NCI-H146 (cell line): Measurements from ENCODE around the gene ZBTB9.

Experiments used
- DNase-seq: peaks from one replicate; lab custom pipeline; 2025; lab: John Stamatoyannopoulos, UW

ZBTB9 gene, protein sequence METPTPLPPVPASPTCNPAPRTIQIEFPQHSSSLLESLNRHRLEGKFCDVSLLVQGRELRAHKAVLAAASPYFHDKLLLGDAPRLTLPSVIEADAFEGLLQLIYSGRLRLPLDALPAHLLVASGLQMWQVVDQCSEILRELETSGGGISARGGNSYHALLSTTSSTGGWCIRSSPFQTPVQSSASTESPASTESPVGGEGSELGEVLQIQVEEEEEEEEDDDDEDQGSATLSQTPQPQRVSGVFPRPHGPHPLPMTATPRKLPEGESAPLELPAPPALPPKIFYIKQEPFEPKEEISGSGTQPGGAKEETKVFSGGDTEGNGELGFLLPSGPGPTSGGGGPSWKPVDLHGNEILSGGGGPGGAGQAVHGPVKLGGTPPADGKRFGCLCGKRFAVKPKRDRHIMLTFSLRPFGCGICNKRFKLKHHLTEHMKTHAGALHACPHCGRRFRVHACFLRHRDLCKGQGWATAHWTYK

DNA sequence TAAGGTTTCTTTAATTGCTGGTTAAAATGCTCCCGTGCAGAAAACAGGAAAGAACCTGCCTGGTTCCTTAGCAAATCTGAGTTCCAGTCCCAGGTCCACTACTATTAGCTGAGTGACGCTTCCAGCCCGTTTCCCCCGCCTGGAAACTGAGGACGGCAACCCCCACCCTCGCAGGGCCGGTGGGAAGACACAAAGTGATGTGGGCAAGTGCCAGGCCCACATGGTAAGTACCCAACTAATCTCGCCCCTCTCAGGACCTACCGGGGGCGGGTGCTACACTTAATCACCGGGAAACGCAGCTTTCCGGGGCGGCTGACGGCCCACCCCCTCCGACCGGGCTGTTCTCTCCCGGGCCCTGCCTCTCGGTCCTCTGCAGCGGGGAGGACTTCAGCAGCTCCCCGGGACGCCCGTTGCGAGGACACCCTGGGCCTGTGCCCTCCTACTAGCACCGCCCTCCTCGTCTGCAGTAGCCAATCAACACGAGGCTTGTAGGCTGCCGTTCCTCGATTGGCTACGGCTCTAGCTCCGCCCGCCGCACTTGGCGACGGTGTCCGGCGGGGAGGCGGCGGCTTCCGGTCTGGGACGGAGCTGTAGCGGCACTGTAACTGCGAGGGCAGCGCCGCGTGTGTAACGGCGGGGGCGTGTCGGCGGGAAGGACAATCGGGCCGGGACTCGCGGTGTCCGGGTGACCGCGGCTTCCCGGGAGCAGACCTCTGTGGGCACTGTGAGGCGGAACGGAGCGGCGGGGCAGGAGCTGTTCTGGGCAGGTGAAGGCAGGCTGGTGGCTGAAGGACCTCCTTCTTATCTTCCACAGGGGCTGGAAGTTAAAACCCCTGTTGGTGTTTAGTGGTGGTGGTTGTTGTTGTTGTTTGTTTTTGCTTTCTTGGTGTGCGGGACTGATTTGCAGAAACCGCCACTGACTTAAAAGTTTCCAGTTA, at the start of gene ZBTB9:
Gene ZBTB9 (plus strand): TSS at position 568 of the 938 bp plus-strand sequence. CDS start 525 bp downstream, outside the sequence.
- peak; percentile 97 for DNase-seq

DNA sequence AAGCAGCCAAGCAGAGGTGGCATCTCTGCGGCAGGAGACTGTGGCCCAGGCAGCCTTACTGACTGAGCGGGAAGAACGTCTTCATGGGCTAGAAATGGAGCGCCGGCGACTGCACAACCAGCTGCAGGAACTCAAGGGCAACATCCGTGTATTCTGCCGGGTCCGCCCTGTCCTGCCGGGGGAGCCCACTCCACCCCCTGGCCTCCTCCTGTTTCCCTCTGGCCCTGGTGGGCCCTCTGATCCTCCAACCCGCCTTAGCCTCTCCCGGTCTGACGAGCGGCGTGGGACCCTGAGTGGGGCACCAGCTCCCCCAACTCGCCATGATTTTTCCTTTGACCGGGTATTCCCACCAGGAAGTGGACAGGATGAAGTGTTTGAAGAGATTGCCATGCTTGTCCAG, 49.5 kb upstream of the ZBTB9 start:
- no peak for DNase-seq

- no peak for DNase-seq
Observed at GRCh38 chr6:33405386-33405940, 48.9 kb upstream of the ZBTB9 start.

- DNase-seq: no peak
Observed at GRCh38 chr6:33406126-33406525, 48.2 kb upstream of the ZBTB9 start.

- DNase-seq: no peak
Observed at GRCh38 chr6:33407132-33407718, 47.2 kb upstream of the ZBTB9 start.

GRCh38 chr6:33410050-33410710, 44.2 kb upstream of the ZBTB9 start:
- peak; percentile 97 for DNase-seq

- peak; percentile 92 for DNase-seq
Observed at GRCh38 chr6:33410711-33411631, 43.4 kb upstream of the ZBTB9 start, which contains the start of gene PHF1. TSS of gene PHF1 (plus strand) at chr6:33411014. CDS start at chr6:33412264, 1,250 bp downstream.

- no peak for DNase-seq
Observed at GRCh38 chr6:33411632-33412005, 42.8 kb upstream of the ZBTB9 start.

- no peak for DNase-seq
Observed at GRCh38 chr6:33412140-33413009, 42.0 kb upstream of the ZBTB9 start.

DNA sequence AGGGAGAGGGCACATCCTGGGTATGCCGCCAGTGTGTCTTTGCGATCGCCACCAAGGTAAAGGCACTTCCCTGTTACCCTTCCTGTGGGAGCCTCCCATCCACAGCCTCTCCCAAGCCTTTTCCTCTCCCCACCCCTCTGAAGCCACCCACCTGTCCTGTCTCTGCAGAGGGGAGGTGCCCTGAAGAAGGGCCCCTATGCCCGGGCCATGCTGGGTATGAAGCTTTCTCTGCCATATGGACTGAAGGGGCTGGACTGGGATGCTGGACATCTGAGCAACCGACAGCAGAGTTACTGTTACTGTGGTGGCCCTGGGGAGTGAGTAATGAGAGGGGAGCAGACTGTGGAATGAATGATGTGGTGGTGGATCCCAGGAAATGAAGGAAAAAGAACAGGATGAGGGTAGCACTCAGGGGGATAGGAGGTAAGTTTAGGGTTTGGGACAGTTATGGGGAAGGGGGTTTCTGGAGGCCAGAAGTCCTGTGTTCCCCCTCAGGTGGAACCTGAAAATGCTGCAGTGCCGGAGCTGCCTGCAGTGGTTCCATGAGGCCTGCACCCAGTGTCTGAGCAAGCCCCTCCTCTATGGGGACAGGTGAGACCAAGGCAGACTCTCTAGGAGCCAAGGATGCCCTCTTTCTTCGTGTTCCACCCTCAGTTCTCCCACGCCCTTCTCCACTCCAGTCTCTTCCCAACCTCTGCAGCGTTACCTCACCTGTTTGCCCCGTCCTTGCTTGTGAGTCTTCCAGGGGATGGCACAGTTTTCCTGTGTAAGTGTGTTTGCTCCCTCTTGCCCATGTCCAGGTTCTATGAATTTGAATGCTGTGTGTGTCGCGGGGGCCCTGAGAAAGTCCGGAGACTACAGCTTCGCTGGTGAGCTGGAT, 40.9 kb upstream of the ZBTB9 start:
- DNase-seq: no peak

GRCh38 chr6:33414592-33415271, 39.6 kb upstream of the ZBTB9 start:
- DNase-seq: no peak

GRCh38 chr6:33415831-33416230, 38.5 kb upstream of the ZBTB9 start:
- DNase-seq: no peak

GRCh38 chr6:33416386-33417127, 37.8 kb upstream of the ZBTB9 start:
- DNase-seq: no peak

GRCh38 chr6:33417128-33417902, 37.1 kb upstream of the ZBTB9 start:
- no peak for DNase-seq

DNA sequence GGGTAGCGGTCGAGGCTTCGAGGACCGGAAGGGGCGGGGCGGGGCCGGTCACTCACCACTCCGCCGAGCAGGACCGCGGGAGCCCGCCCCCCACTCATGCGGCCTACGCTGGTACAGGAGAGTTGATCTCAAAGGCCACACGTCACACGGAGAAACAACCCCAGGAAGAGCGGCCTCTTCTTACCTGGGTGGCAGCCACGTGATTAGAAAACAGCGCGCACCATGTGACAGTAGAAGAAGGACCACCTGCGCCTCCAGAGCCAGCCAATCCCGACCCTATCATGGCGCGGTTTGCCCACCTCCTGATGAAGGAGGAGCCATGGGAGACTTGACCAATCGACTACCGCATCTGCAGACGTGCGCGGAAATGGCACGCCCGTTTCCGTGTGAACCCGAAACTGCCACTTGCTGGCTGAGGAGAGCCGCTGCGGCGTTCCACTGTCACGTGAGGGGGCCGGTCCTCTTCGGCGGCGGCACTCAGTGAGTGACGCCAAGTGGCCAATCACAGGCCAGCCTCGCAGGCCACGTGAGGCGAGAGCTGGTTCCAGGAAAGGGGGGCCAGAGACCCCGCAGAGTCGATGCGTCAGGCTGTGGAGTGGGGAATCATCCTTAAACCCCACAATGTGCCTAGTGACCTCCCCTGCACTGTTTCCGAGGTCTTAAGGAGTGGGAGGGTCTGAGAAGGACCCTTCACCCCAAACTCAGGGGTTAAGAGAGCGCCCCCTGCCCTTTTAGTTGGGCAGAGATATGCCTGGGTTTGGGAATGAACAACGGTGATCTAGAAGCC, 36.3 kb upstream of the ZBTB9 start, which contains the start of gene CUTA:
Gene CUTA (minus strand): TSS at position 205 of the 787 bp plus-strand sequence. CDS start 107 bp downstream, at position 98.
- DNase-seq: peak; percentile 99
